ENCODE results near the gene VPS26C.
"Not testable (repeated sequence)": the region's sequence is repeated elsewhere in the genome, so short reads cannot be mapped to it uniquely, and the experiment has no call there.

The VPS26C gene
- 66.8 to 137 (median 119) reads per million in 18 experiments for total RNA-seq

DNA sequence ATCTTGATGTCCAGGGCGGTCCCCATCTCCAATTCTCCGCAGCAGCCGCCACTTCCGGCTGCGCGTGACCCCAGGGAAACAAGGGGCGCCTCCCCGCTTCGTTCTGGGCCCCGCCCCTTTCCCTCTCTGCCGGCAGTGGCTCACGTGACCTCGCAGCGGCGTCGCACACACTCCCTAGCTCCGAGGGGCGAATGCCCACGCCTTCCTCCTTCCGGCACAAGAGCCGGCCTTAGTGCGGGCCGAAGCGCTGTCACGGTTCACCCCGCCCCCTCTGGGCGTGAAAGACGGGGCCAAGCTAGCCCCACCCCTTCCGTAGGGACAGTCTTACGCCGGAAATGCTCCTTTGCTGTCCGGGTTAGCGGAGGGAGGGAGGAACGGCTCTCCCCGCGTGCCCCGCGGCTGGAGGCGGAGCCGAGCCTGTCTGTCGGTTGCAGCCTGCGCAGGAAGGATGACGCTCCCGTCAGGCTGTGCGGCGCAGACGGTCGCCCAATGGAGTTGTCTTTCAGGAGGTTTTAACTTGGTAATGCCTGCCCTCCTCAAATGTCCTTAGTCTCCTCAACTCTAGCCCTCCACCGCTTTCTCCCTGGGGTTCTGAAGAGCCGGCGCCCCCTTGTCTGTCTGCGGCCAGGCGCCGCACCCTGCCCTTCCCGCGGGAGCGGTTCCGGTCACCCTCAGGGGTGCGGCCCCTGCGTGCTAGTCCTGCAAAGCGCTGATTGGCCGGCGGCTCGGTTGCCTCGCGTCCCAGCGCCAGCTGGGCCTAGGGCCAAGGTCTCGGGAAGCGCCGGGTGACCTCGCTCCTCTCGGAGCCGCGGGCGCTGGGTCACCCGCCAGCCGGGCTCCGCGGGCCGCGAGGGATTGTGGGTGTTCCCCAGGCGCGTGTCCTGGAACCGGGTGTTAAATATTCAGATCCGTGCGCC lies at the start of gene VPS26C:
Gene VPS26C (minus strand): TSS at position 66 of the 917 bp plus-strand sequence. CDS start 40 bp downstream, at position 26.
- peak; percentile 100 for DNase-seq

DNA sequence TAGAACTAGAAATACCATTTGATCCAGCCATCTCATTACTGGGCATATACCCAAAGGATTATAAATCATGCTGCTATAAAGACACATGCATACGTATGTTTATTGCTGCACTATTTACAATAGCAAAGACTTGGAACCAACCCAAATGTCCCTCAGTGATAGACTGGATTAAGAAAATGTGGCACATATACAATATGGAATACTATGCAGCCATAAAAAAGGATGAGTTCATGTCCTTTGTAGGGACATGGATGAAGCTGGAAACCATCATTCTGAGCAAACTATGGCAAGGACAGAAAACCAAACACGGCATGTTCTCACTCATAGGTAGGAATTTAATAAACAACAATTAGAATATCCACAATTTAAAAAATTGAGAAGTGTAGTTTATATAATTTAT lies 48.9 kb upstream of the VPS26C start:
- DNase-seq, result not testable (repeated sequence)

DNA sequence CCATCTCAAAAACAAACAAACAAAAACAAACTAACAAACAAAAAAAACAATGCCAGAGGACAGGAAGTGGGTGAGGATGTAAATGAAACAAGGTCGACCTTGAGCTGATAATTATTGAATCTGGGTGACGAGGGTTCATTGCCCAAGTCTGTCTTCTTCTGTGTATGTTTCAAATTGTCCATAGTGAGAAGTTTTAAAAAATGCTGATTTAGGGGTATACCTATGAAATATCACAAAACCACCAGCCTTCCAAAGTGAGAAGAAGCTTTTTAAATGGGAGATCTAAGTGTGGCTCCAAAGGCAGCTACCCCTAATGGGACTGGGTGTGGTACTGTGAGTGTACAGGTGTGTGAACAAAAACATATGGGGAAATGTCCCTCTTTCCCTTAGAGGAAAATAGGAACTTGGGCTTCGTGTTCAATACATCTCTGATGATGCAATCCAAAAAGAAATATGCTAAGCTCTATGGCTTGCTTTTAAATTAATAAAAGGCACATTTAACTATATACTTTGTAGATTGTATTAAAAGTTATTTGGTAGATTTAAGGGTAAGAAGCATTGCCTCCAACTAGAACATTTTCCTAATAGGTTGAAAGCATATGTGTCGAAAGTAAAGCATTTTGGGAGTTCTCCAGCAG lies 33.1 kb upstream of the VPS26C start:
- DNase-seq, result no peak

DNA sequence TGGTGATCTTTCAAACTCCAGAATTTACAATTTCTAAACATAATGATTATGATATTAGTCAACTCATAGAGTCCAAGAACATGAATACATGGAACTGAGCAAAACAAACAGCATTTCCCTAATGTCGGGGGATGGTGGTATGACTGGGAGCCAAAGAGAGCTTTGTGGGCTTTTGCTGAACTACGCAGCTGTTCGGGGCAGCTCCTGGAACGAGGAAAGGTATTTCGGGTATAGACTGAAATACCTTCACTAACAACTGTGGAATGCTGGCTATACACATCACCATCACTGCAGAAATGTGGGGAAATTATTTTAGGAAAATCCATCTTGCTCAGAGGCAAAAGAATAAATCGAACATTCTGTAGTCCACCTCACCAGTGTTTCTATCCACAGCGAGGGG lies 30.2 kb upstream of the VPS26C start:
- DNase-seq, result no peak

DNA sequence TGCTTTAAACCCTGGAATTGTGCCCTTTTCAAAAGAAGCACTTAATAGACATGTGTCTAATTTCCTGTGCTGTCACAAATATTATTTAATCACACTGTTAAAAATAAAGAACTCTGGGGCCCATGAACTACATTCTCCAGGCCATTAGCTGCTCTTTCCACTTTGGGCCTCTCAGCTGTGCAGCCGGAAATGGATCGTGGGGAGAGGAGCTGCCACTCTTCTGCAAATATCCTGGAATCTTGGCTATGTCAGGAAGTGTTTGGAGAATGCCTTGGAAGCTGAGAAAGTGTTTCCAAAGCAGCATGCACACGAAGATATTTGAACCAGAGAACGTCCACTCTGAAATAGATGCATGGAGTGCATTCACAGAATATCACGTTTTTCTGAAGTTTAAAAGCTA lies 27.5 kb upstream of the VPS26C start:
- DNase-seq, result no peak

DNA sequence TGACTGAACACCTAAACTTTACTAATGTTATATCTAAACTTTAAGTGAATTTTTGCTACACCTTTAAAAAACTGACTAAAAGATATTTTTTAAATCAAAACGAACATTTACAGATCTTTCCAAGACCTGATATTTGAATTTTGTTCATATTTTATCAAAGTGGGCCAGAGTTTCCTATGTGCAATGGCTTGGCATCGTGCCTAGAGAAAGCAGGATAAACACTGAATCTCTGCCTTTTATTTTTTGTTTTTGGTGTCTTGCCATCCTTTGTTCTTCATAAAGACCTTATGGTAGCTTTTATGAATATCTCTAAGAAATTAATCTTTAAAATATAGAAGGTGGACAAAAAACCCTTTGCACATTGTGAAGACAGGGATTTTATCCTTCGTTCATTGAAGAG lies 25.8 kb upstream of the VPS26C start:
- no peak for DNase-seq

DNA sequence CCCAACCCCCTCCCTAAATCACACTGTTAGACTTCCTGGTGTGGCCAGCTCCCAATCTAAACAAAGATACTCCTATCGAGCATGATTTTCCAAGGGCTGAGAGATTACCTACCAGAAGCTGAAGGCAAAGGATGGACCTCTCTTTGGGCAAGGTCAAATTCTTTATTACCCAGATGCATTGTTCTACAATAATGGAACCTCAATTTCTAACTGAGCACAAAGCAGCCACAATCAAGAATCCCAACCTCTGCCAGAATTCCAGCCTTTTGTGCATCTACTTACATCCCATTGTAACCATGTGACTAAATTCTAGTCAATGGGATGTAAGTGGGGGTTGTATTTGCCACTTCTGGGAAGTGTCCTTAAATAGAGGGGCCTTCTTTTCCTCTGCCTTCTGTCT lies 24.9 kb upstream of the VPS26C start:
- DNase-seq, result no peak

DNA sequence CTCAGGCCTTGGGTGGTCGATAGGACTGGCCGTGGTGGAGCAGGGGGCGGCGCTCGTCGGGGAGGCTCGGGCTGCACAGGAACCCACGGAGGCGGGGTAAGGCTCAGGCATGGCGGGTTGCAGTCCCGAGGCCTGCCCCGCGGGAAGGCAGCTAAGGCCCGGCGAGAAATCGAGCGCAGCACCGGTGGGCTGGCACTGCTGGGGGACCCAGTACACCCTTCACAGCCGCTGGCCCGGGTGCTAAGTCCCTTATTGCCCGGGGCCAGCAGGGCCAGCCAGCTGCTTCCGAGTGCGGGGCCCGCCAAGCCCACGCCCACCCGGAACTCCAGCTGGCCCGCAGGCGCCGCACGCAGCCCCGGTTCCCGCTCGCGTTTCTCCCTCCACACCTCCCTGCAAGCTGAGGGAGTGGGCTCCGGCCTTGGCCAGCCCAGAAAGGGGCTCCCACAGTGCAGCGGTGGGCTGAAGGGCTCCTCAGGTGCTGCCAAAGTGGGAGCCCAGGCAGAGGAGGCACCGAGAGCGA lies 16.1 kb upstream of the VPS26C start:
- not testable (repeated sequence) for DNase-seq

DNA sequence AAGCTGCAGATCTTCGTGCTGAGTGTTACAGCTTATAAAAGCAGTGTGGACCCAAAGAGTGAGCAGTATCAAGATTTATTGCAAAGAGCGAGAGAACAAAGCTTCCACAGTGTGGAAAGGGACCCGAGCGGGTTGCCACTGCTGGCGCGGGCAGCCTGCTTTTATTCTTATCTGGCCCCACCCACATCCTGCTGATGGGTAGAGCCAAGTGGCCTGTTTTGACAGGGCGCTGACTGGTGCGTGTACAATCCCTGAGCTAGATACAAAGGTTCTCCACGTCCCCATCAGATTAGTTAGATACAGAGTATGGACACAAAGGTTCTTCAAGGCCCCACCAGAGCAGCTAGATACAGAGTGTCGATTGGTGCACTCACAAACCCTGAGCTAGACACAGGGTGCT lies 15.5 kb upstream of the VPS26C start:
- not testable (repeated sequence) for DNase-seq

DNA sequence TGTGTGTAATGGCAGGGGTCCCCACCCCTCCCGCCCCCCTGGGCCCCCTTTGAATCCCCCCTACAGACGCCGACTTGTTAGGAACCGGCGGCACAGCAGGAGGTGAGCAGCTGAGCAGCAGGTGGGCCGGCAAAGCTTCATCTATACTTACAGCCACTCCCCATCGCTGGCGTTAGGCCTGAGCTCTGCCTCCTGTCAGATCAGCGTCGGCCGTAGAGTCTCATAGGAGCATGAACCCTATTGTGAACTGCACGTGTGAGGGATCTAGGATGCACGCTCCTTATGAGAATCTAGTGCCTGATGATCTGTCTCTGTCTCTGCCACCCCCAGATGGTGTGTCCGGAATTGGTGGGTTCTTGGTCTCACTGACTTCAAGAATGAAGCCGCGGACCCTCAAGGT lies 14.9 kb upstream of the VPS26C start:
- no peak for DNase-seq

DNA sequence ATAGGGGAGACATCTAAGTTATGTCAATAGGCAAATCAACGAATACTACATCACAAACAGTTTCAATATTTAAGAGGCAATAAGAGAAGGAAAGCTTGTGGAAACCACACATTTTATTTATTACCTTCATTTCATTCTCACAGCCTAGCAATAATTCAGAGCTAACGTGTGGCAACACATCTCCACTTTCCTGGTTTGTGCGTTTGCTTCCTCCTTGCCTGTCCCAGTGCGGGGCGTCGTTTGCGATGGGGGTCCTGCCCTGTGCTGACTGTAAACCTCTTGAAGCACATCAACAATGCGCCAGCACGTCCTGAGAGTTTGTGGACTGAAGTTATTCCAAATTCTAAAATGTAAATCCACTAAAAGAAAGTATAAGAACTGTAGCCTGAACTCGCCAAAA lies 14.4 kb upstream of the VPS26C start:
- no peak for DNase-seq

DNA sequence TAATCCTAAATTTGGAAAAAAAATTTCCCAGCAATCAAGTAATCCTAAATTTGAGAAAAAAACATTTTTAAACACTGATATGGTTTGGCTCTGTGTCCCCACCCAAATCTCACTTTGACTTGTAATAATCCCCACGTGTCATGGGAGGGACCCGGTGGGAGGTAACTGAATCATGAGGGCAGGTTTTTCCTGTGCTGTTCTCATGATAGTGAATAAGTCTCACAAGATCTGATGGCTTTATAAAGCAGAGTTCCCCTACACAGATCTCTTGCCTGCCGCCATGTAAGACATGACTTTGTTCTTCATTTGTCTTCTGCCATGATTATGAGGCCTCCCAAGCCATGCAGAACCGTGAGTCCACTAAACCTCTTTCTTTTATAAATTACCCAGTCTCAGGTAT lies 12.1 kb upstream of the VPS26C start:
- DNase-seq, result not testable (repeated sequence)

DNA sequence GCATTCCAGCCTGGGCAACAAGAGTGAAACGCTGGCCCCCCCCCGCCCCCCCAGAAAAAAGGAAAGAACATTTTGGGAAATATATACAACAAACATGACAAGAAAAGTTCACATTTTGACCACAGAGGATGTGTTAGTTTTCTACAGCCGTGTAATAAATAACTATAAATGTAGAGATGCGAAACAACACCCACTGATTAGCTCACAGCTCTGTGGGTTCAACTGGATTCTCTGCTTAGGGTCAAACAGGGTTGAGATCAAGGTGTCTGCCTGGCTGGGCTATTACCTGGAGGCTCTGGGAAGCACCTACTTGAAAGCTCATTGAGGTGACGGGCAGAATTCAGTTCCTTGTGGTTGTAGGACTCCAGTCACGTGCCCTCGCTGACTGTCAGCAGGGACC lies 11.1 kb upstream of the VPS26C start:
- no peak for DNase-seq

DNA sequence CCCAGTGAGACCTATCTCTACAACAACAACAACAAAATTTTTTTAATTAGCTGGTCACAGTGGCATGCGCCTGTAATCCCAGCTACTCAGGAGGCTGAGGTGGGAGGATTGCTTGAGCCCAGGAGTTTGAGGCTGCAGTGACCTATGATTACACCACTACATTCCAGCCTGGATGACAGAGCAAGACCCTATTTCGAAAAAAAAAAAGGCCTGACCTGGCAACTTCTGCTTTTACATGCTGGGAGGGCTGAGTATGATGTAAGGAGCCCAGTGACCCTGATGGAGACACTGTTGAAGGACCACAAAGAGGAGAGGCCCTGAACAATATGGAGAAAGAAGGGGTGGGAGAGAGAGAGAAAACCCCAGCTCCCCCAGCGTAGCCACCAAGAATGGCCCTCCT lies 9.2 kb upstream of the VPS26C start:
- DNase-seq, result peak; percentile 29 to 47

DNA sequence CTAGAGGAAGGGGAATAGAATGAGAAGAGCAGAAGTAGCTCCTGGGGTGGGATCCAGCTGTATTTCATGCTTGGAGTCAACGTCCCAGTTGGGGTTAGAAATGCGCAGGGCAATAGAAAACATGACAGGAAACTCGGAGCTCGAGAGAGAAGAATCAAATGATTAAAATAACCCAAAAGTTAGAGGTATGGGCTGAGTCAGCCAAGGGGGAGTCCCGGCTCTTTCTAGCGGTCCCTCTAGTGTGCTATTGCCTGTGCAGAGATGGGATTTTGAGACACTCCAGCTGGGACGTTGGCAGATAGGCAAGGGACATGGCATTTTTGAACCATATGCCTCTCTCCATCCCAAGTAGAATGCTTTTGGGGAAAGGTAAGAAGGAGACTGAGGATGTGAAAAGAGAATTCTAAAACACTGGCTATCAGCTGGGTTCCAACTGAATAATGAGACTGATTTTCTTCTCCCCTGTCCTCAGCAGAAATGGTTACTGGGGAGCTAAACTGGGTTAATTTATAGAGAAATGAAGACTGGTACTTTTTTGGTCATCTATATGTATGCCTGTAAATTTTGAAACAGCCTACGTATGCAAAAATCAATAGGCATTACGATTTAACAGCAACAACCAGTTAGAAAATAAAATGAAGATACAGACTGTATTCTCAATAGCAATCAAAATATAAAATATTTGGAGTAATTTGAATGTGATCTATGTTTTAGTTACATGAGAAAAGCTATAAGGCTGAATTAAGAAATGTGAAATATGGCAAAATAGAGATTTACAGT lies 7.0 kb upstream of the VPS26C start:
- DNase-seq, result no peak

DNA sequence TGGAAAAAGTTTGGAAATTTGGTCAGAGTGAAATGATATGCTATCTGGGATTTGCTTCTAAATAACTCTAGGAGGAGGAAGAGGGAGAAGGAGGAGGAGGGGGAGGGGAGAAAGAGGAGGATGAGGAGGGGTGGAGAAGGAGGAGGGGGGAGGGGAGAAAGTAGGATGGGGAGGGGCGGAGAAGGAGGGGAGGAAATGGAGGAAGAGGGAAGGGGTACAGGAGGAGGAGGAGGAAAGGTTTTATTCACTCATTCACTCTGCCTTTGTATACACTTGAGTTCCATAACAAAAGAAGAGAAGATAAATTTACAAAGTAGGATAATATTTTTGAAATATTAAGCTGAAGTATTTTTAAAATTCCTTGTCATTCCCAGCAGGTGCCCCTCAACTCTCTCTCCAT lies 6.3 kb upstream of the VPS26C start:
- no peak for DNase-seq

DNA sequence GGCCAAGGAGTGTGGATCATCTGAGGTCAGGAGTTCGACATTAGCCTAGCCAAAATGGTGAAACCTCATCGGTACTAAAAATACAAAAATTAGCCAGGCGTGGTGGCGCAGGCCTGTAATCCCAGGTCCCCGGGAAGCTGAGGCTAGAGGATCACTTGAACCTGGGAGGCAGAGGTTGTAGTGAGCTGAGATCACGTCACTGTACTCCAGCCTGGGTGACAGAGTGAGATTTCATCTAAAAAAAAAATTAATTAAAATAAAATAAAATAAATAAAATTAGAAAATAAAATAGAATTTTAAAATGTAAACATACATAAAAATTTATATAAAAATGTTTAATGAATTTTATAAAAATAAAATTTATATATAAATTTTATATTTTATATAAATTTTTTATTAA lies 5.8 kb upstream of the VPS26C start:
- no peak for DNase-seq

DNA sequence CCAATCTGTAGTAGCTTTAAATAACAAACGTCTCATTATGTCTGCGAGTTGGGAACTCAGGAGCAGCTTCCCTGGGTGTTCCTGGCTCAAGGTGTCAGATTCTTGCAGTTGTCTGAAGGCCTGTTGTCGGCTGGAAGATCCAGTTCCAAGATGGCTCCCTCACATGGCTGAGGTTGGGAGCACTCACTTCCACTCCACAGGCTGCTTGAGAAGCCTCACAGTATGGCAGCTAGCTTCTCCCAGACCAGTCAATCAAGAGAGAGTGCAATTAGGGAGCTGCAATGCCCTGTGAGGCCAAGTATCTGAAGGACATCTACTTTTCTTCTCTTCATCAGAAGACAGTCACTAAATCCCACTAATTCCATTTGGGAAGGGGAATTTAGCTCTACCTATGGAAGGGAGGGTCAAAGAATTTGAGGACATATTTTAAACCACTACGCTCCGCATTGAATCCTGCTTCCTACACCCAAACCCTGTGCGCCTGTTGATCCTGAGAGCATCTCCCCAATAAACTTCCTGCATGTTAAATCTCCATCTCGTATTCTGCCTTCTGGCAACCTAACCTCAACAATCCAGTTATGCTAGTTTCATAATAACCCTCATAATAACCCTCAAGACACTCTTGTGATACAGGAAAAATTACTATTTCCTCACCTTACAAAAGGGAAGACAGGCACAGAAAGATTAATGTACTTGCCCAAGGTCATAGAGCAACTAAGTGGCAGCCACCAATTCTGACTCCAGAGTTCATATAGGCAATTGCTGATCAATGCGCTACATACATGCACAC lies 3.6 kb upstream of the VPS26C start:
- no peak for DNase-seq

DNA sequence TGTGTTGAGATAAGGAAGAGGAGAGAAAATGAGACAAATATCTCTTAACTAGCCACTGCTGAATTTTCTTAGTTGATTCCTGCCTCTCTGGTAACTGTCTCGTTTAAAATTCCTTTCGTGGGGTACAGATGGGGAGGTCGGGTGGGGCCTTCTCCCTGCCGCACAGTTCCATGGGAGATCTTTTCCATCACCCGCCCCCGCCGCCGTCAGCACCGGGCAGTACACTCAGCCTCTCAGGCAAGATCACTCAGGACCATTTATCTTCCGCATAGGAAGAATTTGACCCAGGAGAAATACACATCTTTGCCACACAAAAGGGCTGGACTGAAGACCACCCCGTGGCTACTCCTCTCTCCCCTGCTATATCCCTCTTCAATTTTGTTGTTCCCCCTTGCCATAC lies 2.3 kb upstream of the VPS26C start:
- no peak for DNase-seq

DNA sequence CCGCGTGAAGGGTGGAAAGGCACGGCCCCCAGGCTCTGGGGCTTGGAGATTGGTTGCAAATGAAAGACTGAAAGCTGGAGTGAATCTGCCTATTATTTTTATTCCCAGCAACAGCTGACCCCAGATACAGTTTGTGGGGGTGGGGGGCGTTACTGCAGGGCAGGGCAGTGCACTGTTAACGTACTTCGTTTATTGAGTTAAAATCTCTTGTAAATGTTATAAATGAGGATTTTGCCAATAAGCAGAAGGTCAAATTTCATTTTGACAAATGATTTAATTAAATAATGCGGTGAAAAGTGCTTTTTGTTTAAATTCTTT lies 1.0 kb upstream of the VPS26C start:
- no peak for DNase-seq

DNA sequence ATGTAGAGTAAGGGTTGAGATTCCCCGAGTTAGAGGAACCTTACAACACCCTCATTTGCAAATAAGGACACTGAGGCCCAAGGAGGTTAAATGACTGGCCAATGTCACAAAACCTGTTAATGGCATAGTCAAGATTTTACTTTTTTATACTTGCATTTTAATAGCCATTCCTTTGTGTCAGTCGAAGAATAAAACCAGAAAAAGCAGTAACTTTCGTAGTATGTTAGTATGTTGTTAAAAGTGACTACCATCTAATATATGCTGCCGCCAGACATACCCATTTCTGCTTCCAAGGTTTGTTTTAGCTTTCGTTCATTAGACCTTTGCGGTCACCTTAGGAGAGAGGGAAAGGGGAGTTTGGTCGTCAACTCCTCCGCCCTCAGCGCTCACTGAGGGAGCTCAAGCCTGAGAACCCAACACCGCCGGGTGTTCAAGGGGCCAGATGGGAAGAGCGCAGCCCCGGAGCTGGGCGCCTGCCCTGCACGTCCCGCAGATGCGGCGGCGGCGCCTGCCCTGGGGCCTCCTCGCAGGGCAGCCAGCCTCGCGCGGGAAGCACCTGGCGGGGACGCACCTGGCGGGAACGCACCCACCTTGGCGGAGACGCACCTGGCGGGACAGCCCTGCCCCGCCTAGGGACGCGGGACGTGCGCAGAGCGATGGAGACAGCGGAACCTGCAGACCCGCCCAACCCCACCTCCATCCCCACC lies 466 bp downstream of the VPS26C start:
- peak in 1 of 2 donors; percentile 27 for DNase-seq

DNA sequence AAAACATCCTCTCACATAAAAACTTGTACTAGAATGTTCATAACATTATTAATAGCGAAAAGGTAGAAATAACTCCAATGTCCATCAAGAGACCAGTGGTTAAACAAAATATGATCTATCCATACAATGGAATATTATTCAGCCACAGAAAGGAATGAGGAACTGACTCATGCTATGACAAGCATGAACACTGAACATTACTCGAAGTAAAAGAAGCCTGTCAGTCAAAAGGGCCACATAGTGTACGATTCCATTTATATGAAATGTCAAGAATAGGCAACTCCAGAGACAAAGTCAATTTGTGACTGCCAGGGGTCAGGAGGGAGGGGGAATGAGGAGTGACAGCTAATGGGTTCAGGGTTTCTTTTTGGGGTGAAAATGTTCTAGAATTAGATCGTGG lies 2.3 kb downstream of the VPS26C start:
- no peak for DNase-seq
